ENCODE data around the gene UROC1.

UROC1 gene

GRCh38 chr3:126516152-126516935 is 1.2 kb downstream of the UROC1 start:
- no peak for DNase-seq (ENCODE audit: low spot score)

- DNase-seq (ENCODE audit: low spot score): no peak
Measured at GRCh38 chr3:126515066-126515706, 2.4 kb downstream of the UROC1 start.

GRCh38 chr3:126514161-126514560 is 3.4 kb downstream of the UROC1 start:
- DNase-seq (ENCODE audit: low spot score): no peak

- no peak for DNase-seq (ENCODE audit: low spot score)
Measured at GRCh38 chr3:126512916-126513650, 4.5 kb downstream of the UROC1 start.

GRCh38 chr3:126512026-126512425 is 5.5 kb downstream of the UROC1 start:
- DNase-seq (ENCODE audit: low spot score): no peak

- no peak for DNase-seq (ENCODE audit: low spot score)
Measured at GRCh38 chr3:126511291-126511690, 6.3 kb downstream of the UROC1 start.

- DNase-seq (ENCODE audit: low spot score): no peak
Measured at GRCh38 chr3:126510308-126510910, 7.2 kb downstream of the UROC1 start.

GRCh38 chr3:126509597-126510307 is 7.8 kb downstream of the UROC1 start:
- DNase-seq (ENCODE audit: low spot score): no peak

- no peak for DNase-seq (ENCODE audit: low spot score)
Measured at GRCh38 chr3:126508564-126508964, 9.0 kb downstream of the UROC1 start.

- no peak for DNase-seq (ENCODE audit: low spot score)
Measured at GRCh38 chr3:126507886-126508285, 9.7 kb downstream of the UROC1 start.

GRCh38 chr3:126503701-126504100 is 13.9 kb downstream of the UROC1 start:
- DNase-seq (ENCODE audit: low spot score): no peak

GRCh38 chr3:126502656-126503055 is 14.9 kb downstream of the UROC1 start:
- DNase-seq (ENCODE audit: low spot score): no peak

- DNase-seq (ENCODE audit: low spot score): no peak
Measured at GRCh38 chr3:126501736-126502135, 15.8 kb downstream of the UROC1 start.

- DNase-seq (ENCODE audit: low spot score): no peak
Measured at GRCh38 chr3:126501054-126501453, 16.5 kb downstream of the UROC1 start.

- no peak for DNase-seq (ENCODE audit: low spot score)
Measured at GRCh38 chr3:126500016-126500415, 17.6 kb downstream of the UROC1 start.

GRCh38 chr3:126499401-126499800 is 18.2 kb downstream of the UROC1 start:
- DNase-seq (ENCODE audit: low spot score): no peak

GRCh38 chr3:126498929-126499328 is 18.6 kb downstream of the UROC1 start:
- no peak for DNase-seq (ENCODE audit: low spot score)

GRCh38 chr3:126498461-126498860 is 19.1 kb downstream of the UROC1 start:
- no peak for DNase-seq (ENCODE audit: low spot score)

- no peak for DNase-seq (ENCODE audit: low spot score)
Measured at GRCh38 chr3:126497956-126498355, 19.6 kb downstream of the UROC1 start.

GRCh38 chr3:126496894-126497850 is 20.4 kb downstream of the UROC1 start:
- DNase-seq (ENCODE audit: low spot score): no peak

GRCh38 chr3:126495786-126496185 is 21.8 kb downstream of the UROC1 start:
- no peak for DNase-seq (ENCODE audit: low spot score)
